ENCODE measurements around the gene DNASE1L1. TPM values are rescaled to one million over a fixed set of nuclear protein-coding genes. Genes with fewer than 3 reads are reported as not detected.

DNASE1L1 gene
- total RNA-seq, 1 donor from 2014 or later: 9.3 TPM

DNA sequence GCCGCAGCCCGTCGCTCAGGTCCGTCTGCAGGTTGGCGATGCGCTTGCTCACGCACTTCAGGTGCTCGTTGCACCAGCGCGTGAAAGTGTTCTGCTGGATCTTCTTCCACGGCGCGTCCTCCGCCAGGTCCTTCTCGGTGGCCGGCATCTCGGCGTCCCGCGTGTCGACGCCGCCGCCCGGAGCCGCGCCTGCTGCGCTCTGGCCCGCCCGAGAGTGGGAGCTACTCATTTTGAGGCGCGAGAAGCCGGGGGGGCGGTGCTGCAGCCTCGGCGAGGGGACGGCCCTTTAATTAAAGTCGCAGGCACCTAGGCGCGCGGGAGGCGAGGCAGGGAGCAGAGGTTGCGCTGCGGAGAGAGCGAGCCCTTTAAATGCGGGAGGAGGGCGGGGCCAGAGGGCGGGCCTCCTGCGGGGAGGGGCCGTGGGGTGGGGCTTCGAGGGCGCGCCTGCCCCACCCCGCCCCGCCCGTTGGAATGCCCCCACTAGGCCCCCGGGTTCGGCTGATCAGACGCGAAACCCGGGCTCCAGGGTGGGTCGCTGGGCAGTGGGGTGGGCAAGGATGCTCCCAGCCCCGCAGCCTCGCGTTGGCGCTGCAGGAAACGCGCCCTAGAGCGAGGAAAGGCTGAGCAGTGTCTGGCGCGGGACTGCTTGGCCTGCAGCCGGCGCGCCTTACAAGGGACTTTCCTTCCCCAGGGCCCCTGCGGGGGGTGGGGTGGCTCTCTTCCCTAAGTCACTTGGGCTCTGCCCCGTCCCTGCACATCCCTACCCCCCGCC is 37.9 kb downstream of the DNASE1L1 start:
- Mint-ChIP-seq H3K4me1 (peaks cover 6% of the 10 kb centered on the region), H3K36me3 (ENCODE audit: low read depth) (peaks cover 4% of the 10 kb centered on the region), H3K27ac (ENCODE audit: unreplicated experiment) (peak overlapping the region; percentile 83), H3K4me3 (peak overlapping the region; percentile 90), H3K27me3 (ENCODE audit: low read depth) (peaks cover 8% of the 10 kb centered on the region), H3K9me3 (no peaks in the 10 kb centered on the region)
- DNase-seq (ENCODE audit: low read depth, low spot score): peak; percentile 74
- no peak for TF ChIP-seq CTCF (conservative IDR thresholded peaks at IDR 0.05)

DNA sequence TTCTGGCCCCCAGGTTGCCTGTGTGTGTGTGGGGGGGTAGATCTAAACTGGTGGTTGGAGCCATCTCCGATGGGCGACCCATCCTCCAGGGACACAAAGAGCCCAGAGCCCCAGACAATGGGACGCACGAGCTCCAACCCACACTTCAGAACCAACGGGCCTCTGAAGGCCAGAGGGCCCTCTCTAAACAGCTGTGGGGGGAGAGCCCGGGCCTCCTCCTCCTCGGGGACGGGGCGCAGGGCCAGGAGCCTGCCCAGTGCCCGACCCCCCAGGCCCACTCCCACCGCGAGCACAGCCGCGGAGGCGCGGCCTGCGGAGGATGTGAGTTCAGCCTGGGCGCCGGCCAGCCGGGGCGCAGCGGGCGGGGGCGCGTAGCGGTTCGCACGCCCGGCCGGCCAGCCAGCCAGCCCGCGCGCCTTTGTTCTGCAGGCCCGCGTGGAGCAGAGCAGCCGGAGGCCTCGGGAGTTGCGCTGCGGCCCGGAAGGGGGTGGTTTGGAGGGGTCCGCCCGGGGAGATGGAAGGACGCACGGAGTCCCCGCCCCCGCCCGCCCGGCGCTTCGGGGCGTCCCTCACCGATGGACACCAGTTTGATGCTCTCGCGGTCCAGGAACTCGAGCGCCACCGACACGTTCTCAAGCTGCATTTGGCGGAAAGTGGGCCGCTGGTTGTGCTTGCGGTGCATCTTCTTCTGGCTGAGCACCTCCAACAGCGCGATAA is 38.6 kb downstream of the DNASE1L1 start:
- Mint-ChIP-seq H3K27me3 (ENCODE audit: low read depth) (peaks cover 8% of the 10 kb centered on the region), H3K27ac (ENCODE audit: unreplicated experiment) (peak overlapping the region; percentile 98), H3K9me3 (no peaks in the 10 kb centered on the region), H3K4me1 (peaks cover 6% of the 10 kb centered on the region), H3K4me3 (peak overlapping the region; percentile 98), H3K36me3 (ENCODE audit: low read depth) (peaks cover 4% of the 10 kb centered on the region)
- TF ChIP-seq CTCF (conservative IDR thresholded peaks at IDR 0.05): no peak
- DNase-seq (ENCODE audit: low read depth, low spot score): no peak

DNA sequence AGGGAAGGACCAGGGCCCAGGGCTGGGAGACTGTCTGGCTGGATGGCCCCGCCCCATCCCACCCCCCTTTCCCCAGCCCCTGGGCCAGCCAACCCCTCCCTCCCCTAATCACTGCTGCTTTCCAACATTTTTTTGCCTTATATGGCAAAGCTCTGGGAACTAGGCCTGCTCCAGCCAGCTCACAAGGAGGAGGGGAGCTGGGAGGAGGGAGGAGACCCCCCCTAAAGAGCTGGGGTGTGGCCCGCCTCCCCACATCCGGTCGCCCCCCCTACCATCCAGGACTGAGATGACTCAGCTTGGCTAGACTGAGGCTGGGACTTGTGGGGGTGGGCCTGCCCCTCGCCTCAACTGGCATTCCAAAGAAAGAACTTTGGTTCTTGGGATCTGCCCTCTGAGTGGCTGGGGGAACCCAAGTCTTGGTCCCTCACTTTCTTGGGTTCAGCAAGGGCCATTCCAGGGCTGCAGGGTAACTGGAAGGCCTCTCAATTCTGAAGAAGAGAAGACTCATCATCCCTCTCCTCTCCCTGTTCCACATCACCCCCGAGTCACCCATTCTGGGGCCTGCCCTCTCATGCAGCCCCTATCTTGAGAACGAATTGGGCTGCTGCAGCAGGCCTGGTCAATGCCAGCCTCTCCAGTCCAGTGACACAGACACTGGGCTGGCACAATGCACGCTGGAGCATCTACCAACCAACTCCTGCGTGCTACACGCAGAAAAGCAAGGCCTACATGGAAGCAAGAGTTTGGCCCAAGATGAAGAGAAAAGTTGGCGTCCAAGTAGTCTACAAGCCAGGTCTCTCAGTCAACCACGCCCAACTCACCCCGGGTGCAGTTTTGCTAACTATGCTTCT is 39.4 kb downstream of the DNASE1L1 start:
- Mint-ChIP-seq H3K36me3 (ENCODE audit: low read depth) (peaks cover 4% of the 10 kb centered on the region), H3K27ac (ENCODE audit: unreplicated experiment) (peak overlapping the region; percentile 98), H3K27me3 (ENCODE audit: low read depth) (peaks cover 8% of the 10 kb centered on the region), H3K4me1 (peaks cover 6% of the 10 kb centered on the region), H3K9me3 (no peaks in the 10 kb centered on the region), H3K4me3 (peak overlapping the region; percentile 98)
- DNase-seq (ENCODE audit: low read depth, low spot score): peak; percentile 44
- TF ChIP-seq CTCF (conservative IDR thresholded peaks at IDR 0.05): no peak

- H3K9me3 Mint-ChIP-seq: no peaks in the 10 kb centered on the region
- H3K27me3 Mint-ChIP-seq (ENCODE audit: low read depth): peaks cover 8% of the 10 kb centered on the region
- peaks cover 6% of the 10 kb centered on the region for H3K4me1 Mint-ChIP-seq
- H3K27ac Mint-ChIP-seq (ENCODE audit: unreplicated experiment): peak overlapping the region; percentile 12
- DNase-seq (ENCODE audit: low read depth, low spot score): no peak
- H3K4me3 Mint-ChIP-seq: peak overlapping the region; percentile 98
- peaks cover 4% of the 10 kb centered on the region for H3K36me3 Mint-ChIP-seq (ENCODE audit: low read depth)
- TF ChIP-seq CTCF (conservative IDR thresholded peaks at IDR 0.05): no peak
These were observed 40.2 kb downstream of the DNASE1L1 start for GRCh38 chrX:154368630-154369448.

Data from neural crest cell (in vitro differentiated cells).